Parathyroid adenoma (tissue), 2 donors: ENCODE measurements around the gene TBC1D14.

Experiments
- H2AFZ ChIP-seq: fragments of 300-600 bp; sonication (generic); one replicate; pipeline ENCODE4 v1.7.0; 2017; ENCODE audit warnings: antibody characterized with exemption, mild to moderate bottlenecking
- H3K27ac ChIP-seq: fragments of 300-600 bp; sonication (generic); one replicate; pipeline ENCODE4 v1.7.0; 2017
- H3K27me3 ChIP-seq: fragments of 300-600 bp; sonication (generic); one replicate; pipeline ENCODE4 v1.7.0; 2017; ENCODE audit warnings: low read length; ENCODE audit not compliant: control insufficient read depth, insufficient read depth
- H3K36me3 ChIP-seq: fragments of 300-600 bp; sonication (generic); one replicate; pipeline ENCODE4 v1.7.0; 2017; ENCODE audit warnings: low read length; ENCODE audit not compliant: control insufficient read depth, insufficient read depth
- H3K4me1 ChIP-seq: fragments of 300-600 bp; sonication (generic); one replicate; pipeline ENCODE4 v1.7.0; 2017; ENCODE audit warnings: control low read depth
- H3K4me2 ChIP-seq: fragments of 300-600 bp; sonication (generic); one replicate; pipeline ENCODE4 v1.7.0; 2017; ENCODE audit warnings: low read length
- H3K4me3 ChIP-seq: fragments of 300-600 bp; sonication (generic); one replicate; pipeline ENCODE4 v1.7.0; 2017; ENCODE audit warnings: low read depth, low read length
- H3K79me2 ChIP-seq: fragments of 300-600 bp; sonication (generic); one replicate; pipeline ENCODE4 v1.7.0; 2017; ENCODE audit warnings: control low read depth
- H3K9ac ChIP-seq: fragments of 300-600 bp; sonication (generic); one replicate; pipeline ENCODE4 v1.7.0; 2017; ENCODE audit warnings: mild to moderate bottlenecking
- H3K9me3 ChIP-seq: fragments of 300-600 bp; sonication (generic); one replicate; pipeline ENCODE4 v1.7.0; 2017; ENCODE audit warnings: low read length; ENCODE audit not compliant: control insufficient read depth
- TF ChIP-seq, protein P1 (sequence below): fragments of 300-600 bp; sonication (generic); IDR thresholded peaks from one replicate; pipeline ENCODE4 v1.7.0; 2017; ENCODE audit warnings: antibody characterized with exemption, mild to moderate bottlenecking
- donor health status: primary hyperparathyroidism.

TBC1D14 gene

DNA sequence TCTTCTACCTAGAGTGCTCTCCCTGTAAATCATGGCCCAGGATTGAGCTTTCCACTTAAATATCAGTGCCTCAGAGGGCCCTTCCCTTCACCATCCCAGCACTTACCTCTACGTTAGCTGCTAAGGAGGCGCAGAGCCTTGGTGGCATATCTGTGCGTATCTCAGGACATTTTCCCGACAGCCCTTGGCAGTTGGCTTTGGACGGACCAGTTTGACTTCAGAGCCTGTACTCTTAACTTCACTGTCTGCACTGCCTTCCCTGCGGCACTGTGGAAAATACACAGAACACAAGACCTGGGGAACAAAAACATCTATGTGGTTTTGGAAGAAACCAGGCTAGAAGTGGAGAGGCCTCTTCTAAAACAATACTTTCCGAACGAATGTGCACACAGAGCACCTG, 135.9 kb downstream of the TBC1D14 start:
- Histone ChIP-seq H3K4me2 (no peak overlapping the region), H3K27ac (no peak overlapping the region), H2AFZ (no peak overlapping the region), H3K4me1 (peaks cover 10% of the 10 kb centered on the region), H3K36me3 (no peaks in the 10 kb centered on the region), H3K4me3 (no peak overlapping the region), H3K27me3 (no peaks in the 10 kb centered on the region), H3K9ac (no peak overlapping the region), H3K79me2 (peaks cover 50% of the 10 kb centered on the region), H3K9me3 (no peaks in the 10 kb centered on the region)
- TF ChIP-seq, protein P1, sequence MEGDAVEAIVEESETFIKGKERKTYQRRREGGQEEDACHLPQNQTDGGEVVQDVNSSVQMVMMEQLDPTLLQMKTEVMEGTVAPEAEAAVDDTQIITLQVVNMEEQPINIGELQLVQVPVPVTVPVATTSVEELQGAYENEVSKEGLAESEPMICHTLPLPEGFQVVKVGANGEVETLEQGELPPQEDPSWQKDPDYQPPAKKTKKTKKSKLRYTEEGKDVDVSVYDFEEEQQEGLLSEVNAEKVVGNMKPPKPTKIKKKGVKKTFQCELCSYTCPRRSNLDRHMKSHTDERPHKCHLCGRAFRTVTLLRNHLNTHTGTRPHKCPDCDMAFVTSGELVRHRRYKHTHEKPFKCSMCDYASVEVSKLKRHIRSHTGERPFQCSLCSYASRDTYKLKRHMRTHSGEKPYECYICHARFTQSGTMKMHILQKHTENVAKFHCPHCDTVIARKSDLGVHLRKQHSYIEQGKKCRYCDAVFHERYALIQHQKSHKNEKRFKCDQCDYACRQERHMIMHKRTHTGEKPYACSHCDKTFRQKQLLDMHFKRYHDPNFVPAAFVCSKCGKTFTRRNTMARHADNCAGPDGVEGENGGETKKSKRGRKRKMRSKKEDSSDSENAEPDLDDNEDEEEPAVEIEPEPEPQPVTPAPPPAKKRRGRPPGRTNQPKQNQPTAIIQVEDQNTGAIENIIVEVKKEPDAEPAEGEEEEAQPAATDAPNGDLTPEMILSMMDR, result no peak

DNA sequence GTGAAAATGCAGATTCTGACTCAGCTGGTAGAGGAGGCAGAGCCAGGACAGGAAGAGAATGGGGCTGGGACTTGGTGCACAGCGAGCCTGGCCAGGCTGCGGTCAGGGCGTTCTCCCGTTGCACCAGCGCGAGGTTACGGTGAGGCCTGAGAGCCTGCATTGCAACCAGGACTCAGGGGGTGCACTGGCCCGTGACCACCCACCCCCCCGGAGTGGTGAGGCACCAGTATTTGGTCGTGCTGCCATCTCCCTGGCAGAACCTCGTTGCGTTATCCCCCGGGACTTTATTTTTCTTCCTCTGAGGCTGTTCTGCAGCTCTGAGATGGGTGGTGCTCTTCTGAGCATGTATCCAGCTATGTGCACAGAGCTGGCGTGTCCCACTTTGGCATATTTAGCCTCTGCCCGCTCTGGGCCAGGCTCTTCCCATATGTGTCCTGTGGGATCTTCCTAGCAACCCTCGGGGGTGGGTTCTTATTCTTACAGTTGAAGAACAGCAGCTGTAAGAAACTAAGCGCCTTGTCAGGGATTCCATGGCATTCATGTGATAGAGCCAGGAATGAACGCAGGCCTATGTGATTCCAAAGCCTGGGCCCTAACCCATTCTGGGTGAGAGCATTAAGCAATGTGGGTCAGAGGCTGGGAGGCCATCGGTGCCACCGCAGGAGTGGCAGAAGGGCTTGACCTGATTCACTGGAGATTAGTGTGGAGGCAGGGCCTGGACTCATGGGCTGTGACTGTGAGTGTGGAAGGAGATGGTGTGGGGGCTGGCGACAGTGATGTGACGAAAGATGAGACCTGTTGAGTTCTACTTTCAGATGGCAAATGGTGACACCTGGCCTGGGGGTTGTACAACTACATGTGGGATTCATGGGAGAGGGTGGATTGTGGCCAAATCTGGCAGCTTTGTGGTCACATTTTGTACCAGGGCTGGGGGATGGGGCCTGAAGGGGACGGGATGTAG, 136.6 kb downstream of the TBC1D14 start:
- Histone ChIP-seq H2AFZ (no peak overlapping the region), H3K4me2 (peak overlapping the region; percentile 17), H3K36me3 (no peaks in the 10 kb centered on the region), H3K27me3 (no peaks in the 10 kb centered on the region), H3K9ac (no peak overlapping the region), H3K4me1 (peaks cover 10% of the 10 kb centered on the region), H3K79me2 (peaks cover 50% of the 10 kb centered on the region), H3K9me3 (no peaks in the 10 kb centered on the region), H3K4me3 (no peak overlapping the region), H3K27ac (no peak overlapping the region)
- TF ChIP-seq, protein P1, result no peak

DNA sequence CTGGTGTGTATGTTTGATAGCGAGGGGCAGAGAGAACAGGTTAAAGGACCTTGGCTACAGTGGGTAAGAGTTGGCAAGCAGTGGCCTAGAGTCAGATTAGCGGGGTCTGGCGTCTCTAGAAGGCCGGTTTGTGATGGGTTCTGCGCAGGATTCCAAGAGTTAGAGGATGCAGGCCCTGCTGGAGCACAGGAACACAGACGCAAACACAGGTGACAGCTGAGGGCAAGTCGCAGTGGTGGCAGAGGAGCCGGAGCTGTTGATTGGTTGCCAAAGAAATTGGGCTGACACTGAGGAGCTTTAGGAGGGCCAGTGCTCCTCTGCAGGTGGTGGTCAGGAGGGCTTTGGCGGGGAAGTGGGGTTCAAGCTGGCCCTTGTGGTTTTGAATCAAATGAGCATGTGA, 137.3 kb downstream of the TBC1D14 start:
- TF ChIP-seq, protein P1, result no peak
- Histone ChIP-seq H3K27me3 (no peaks in the 10 kb centered on the region), H3K4me1 (peaks cover 10% of the 10 kb centered on the region), H3K79me2 (peaks cover 50% of the 10 kb centered on the region), H2AFZ (no peak overlapping the region), H3K4me3 (no peak overlapping the region), H3K9ac (no peak overlapping the region), H3K4me2 (no peak overlapping the region), H3K27ac (no peak overlapping the region), H3K9me3 (no peaks in the 10 kb centered on the region), H3K36me3 (no peaks in the 10 kb centered on the region)

DNA sequence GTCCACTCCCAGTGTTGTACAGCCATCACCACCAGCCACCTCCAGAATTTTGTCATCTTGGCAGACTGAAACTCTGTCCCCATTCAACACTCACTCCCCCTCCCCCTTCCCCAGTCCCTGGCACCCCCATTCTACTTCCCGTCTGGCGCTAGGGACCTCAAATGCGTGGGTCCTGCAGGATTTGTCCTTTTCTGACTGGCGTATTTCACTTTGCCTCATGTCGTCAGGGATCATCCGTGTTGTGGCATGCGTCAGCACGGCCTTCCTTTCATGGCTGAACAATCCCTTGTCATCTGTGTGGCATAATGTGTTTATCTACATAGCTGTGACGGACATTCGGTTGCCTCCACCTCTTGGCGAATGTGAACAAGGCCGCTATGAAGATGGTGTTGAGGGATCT, 139.0 kb downstream of the TBC1D14 start:
- no peaks in the 10 kb centered on the region for H3K36me3 ChIP-seq
- peaks cover 10% of the 10 kb centered on the region for H3K4me1 ChIP-seq
- no peak overlapping the region for H3K27ac ChIP-seq
- H3K9me3 ChIP-seq, result no peaks in the 10 kb centered on the region
- H3K9ac ChIP-seq, result no peak overlapping the region
- H3K4me3 ChIP-seq, result no peak overlapping the region
- TF ChIP-seq, protein P1, result no peak
- peaks cover 50% of the 10 kb centered on the region for H3K79me2 ChIP-seq
- H3K4me2 ChIP-seq, result no peak overlapping the region
- no peaks in the 10 kb centered on the region for H3K27me3 ChIP-seq
- no peak overlapping the region for H2AFZ ChIP-seq
